H1 (cell line): ENCODE data around the gene UBE2E2. TPM values are rescaled to one million over a fixed set of nuclear protein-coding genes. Genes with fewer than 3 reads are reported as not detected.

Experiments
- CTCF ChIA-PET: fragments of 300-600 bp; sonication (Branson Sonifier 250); formaldehyde crosslinking; loops from one replicate; lab custom pipeline; 2021; ENCODE audit not compliant: partially characterized antibody; lab: Charles Lee
- POLR2A ChIA-PET: fragments of 300-600 bp; sonication (Branson Sonifier 250); formaldehyde crosslinking; loops from one replicate; lab custom pipeline; 2021; ENCODE audit warnings: inconsistent platforms; ENCODE audit not compliant: partially characterized antibody; lab: Charles Lee
- DNase-seq, 2 experiments: peaks; one replicate each; pipeline versions ENCODE4 v3.0.0 to v3.0.0-alpha.2; 2010 to 2022; ENCODE audit warnings: low spot score in 2 of 2, low read depth in 1 of 2, mixed read lengths in 1 of 2
- FAIRE-seq: peaks from 2 replicates; lab custom pipeline; 2011; peaks lifted over from hg19 to GRCh38; lab: Jason Lieb, UNC
- H2AFZ ChIP-seq: 2 replicates; pipeline ENCODE4 v1.8.1; 2012; ENCODE audit warnings: low read length, inconsistent platforms
- H2AK5ac ChIP-seq: 2 replicates; pipeline ENCODE4 v1.6.1; 2013; ENCODE audit warnings: low read depth, low read length
- H2BK120ac ChIP-seq: replicated peaks from 2 replicates; pipeline ENCODE3; 2013; ENCODE audit warnings: low read depth, low read length, inconsistent platforms
- H2BK12ac ChIP-seq: 2 replicates; pipeline ENCODE4 v1.6.1; 2013; ENCODE audit warnings: low read depth, low read length
- H2BK15ac ChIP-seq: 2 replicates; pipeline ENCODE4 v1.6.1; 2013; ENCODE audit warnings: low read length
- H2BK20ac ChIP-seq: 2 replicates; pipeline ENCODE4 v1.6.1; 2013; ENCODE audit warnings: low read length
- H2BK5ac ChIP-seq: 2 replicates; pipeline ENCODE4 v1.6.1; 2013; ENCODE audit warnings: low read depth, low read length
- H3K14ac ChIP-seq: 2 replicates; pipeline ENCODE4 v1.6.1; 2013; ENCODE audit warnings: inconsistent platforms; ENCODE audit not compliant: insufficient read length
- H3K18ac ChIP-seq: 2 replicates; pipeline ENCODE4 v1.6.1; 2013; ENCODE audit warnings: low read length; ENCODE audit errors: extremely low read depth
- H3K23ac ChIP-seq: 2 replicates; pipeline ENCODE4 v1.6.1; 2013; ENCODE audit warnings: inconsistent platforms; ENCODE audit not compliant: insufficient read length
- H3K23me2 ChIP-seq: 2 replicates; pipeline ENCODE4 v1.6.1; 2013; ENCODE audit warnings: low read depth, low read length
- H3K27ac ChIP-seq: 2 replicates; pipeline ENCODE4 v1.6.1; 2011; ENCODE audit warnings: low read depth, low read length, inconsistent platforms
- H3K27me3 ChIP-seq, 4 experiments: replicated peaks in 1 of 4; 1 replicate in 1 of 4; 2 replicates in 3 of 4; pipeline versions ENCODE4 v1.6.1 to v1.8.1; 2011 to 2013; ENCODE audit warnings: low read length in 3 of 4, mild to moderate bottlenecking in 3 of 4, inconsistent platforms in 2 of 4, mixed read lengths in 2 of 4, moderate library complexity in 1 of 4; ENCODE audit not compliant: control insufficient read depth in 3 of 4, insufficient read depth in 3 of 4; ENCODE audit errors: extremely low read depth in 1 of 4
- H3K36me3 ChIP-seq, 4 experiments: 2 replicates each; pipeline versions ENCODE4 v1.6.1 to v1.8.1; 2011 to 2013; ENCODE audit warnings: mild to moderate bottlenecking in 4 of 4, low read length in 3 of 4, moderate library complexity in 2 of 4, control low read depth in 1 of 4, inconsistent platforms in 1 of 4; ENCODE audit not compliant: insufficient read depth in 4 of 4, control insufficient read depth in 2 of 4
- H3K4ac ChIP-seq: replicated peaks from 2 replicates; pipeline ENCODE3; 2013; ENCODE audit warnings: low read length, low read depth, mixed read lengths, inconsistent platforms; ENCODE audit not compliant: insufficient read length
- H3K4me1 ChIP-seq, 4 experiments: replicated peaks in 1 of 4; 1 replicate in 1 of 4; 2 replicates in 3 of 4; pipeline versions ENCODE4 v1.6.1 to v1.8.1; 2011 to 2013; ENCODE audit warnings: low read length in 3 of 4, inconsistent platforms in 2 of 4, mixed read lengths in 1 of 4; ENCODE audit not compliant: insufficient read depth in 4 of 4, control insufficient read depth in 3 of 4
- H3K4me2 ChIP-seq, 2 experiments: 2 replicates each; pipeline versions ENCODE4 v1.6.1 to v1.8.1; 2011 to 2013; ENCODE audit warnings: low read depth in 2 of 2, low read length in 2 of 2, control low read depth in 1 of 2, inconsistent platforms in 1 of 2, mild to moderate bottlenecking in 1 of 2; ENCODE audit not compliant: insufficient read depth in 1 of 2
- H3K4me3 ChIP-seq, 4 experiments: fragments of 200-600, 300-600 bp in 1 of 4; sonication (generic), shearing (Covaris generic), sonication (Bioruptor Twin) in 1 of 4; 2 replicates each; pipeline versions ENCODE4 v1.5.1 to v1.8.1; 2011 to 2016; ENCODE audit warnings: low read length in 4 of 4, low read depth in 3 of 4, control low read depth in 2 of 4, inconsistent platforms in 2 of 4, mild to moderate bottlenecking in 2 of 4, mixed read lengths in 1 of 4, moderate library complexity in 1 of 4; ENCODE audit not compliant: insufficient read depth in 2 of 4; ENCODE audit errors: extremely low read depth in 1 of 4
- H3K56ac ChIP-seq: replicated peaks from 2 replicates; pipeline ENCODE3; 2013; ENCODE audit warnings: low read depth, mild to moderate bottlenecking, mixed read lengths, low read length, inconsistent platforms; ENCODE audit not compliant: insufficient read length
- H3K79me1 ChIP-seq: 2 replicates; pipeline ENCODE4 v1.6.1; 2013; ENCODE audit warnings: low read depth, low read length, control low read depth
- H3K79me2 ChIP-seq, 2 experiments: 2 replicates each; pipeline versions ENCODE4 v1.6.1 to v1.8.1; 2012 to 2013; ENCODE audit warnings: low read length in 2 of 2, mild to moderate bottlenecking in 2 of 2, inconsistent platforms in 1 of 2; ENCODE audit not compliant: insufficient read depth in 2 of 2, control insufficient read depth in 1 of 2
- H3K9ac ChIP-seq, 4 experiments: replicated peaks in 1 of 4; 1 replicate in 1 of 4; 2 replicates in 3 of 4; pipeline versions ENCODE4 v1.6.1 to v1.8.1; 2011 to 2013; ENCODE audit warnings: low read depth in 3 of 4, low read length in 3 of 4, control low read depth in 2 of 4, mild to moderate bottlenecking in 2 of 4, moderate library complexity in 2 of 4, inconsistent platforms in 1 of 4; ENCODE audit errors: extremely low read depth in 1 of 4
- H3K9me3 ChIP-seq, 2 experiments: 2 replicates each; pipeline versions ENCODE4 v1.6.1 to v1.8.1; 2012 to 2013; ENCODE audit warnings: mild to moderate bottlenecking in 2 of 2, moderate library complexity in 2 of 2, control low read depth in 1 of 2, inconsistent platforms in 1 of 2, low read depth in 1 of 2, low read length in 1 of 2, mixed read lengths in 1 of 2; ENCODE audit not compliant: insufficient read depth in 2 of 2
- H4K20me1 ChIP-seq, 2 experiments: replicated peaks in 1 of 2; 2 replicates each; pipeline versions ENCODE3 to v1.8.1; 2011 to 2013; ENCODE audit warnings: inconsistent platforms in 2 of 2, low read length in 2 of 2, mild to moderate bottlenecking in 1 of 2; ENCODE audit not compliant: insufficient read depth in 2 of 2, control insufficient read depth in 1 of 2
- H4K5ac ChIP-seq: 2 replicates; pipeline ENCODE4 v1.6.1; 2013; ENCODE audit warnings: low read length, low read depth, mixed read lengths, inconsistent platforms; ENCODE audit not compliant: insufficient read length
- H4K8ac ChIP-seq: 2 replicates; pipeline ENCODE4 v1.8.0; 2013; ENCODE audit warnings: mild to moderate bottlenecking, moderate library complexity, low read length, inconsistent platforms; ENCODE audit not compliant: insufficient read depth; ENCODE audit errors: extremely low read depth
- H4K91ac ChIP-seq: replicated peaks from 2 replicates; pipeline ENCODE3; 2013; ENCODE audit warnings: low read length, mixed read lengths, inconsistent platforms; ENCODE audit not compliant: insufficient read length
- GTF2F1 ChIP-seq: IDR thresholded peaks from 2 replicates; pipeline ENCODE4 v1.6.1; 2012; ENCODE audit warnings: low read depth, low read length, improper control_type of control experiment, borderline replicate concordance
- JUN ChIP-seq: IDR thresholded peaks from 2 replicates; pipeline ENCODE4 v1.6.1; 2011; ENCODE audit warnings: low read depth, mild to moderate bottlenecking, improper control_type of control experiment, low read length
- KDM5A ChIP-seq: fragments of 200-600 bp; IDR thresholded peaks from 2 replicates; pipeline ENCODE4 v1.7.1; 2012; ENCODE audit warnings: mild to moderate bottlenecking, low read length, inconsistent platforms, mixed read lengths
- POLR2A ChIP-seq, 2 experiments: IDR thresholded peaks; 1 replicate in 1 of 2; 2 replicates in 1 of 2; pipeline ENCODE4 v1.6.1; 2011; ENCODE audit warnings: low read depth in 2 of 2, low read length in 2 of 2, mild to moderate bottlenecking in 2 of 2; ENCODE audit errors: control extremely low read depth in 1 of 2
- RAD21 ChIP-seq, 2 experiments: IDR thresholded peaks in 1 of 2; conservative IDR thresholded peaks in 1 of 2; 2 replicates each; pipeline ENCODE4 v1.6.1; 2011; ENCODE audit warnings: low read depth in 2 of 2, low read length in 2 of 2, improper control_type of control experiment in 1 of 2, inconsistent platforms in 1 of 2, mild to moderate bottlenecking in 1 of 2, moderate library complexity in 1 of 2
- RXRA ChIP-seq: IDR thresholded peaks from 2 replicates; pipeline ENCODE4 v1.6.1; 2011; ENCODE audit warnings: low read depth, mild to moderate bottlenecking, low read length, moderate library complexity; ENCODE audit not compliant: insufficient read depth
- TAF1 ChIP-seq: IDR thresholded peaks from 2 replicates; pipeline ENCODE4 v1.6.1; 2011; ENCODE audit warnings: mild to moderate bottlenecking, low read depth, low read length
- ZNF274 ChIP-seq: IDR thresholded peaks from 2 replicates; pipeline ENCODE4 v1.7.0; 2012; ENCODE audit warnings: low read length, borderline replicate concordance; ENCODE audit errors: extremely low read depth
- whole genome bisulfite sequencing, 2 experiments: shearing (Covaris generic) in 1 of 2; methylation state at CpG; one replicate each; pipeline versions ENCODE4 v1.1.6 to v1.1.7; 2013 to 2015; ENCODE audit warnings: low lambda C conversion rate in 2 of 2, mixed read lengths in 2 of 2, inconsistent platforms in 1 of 2, low coverage in 1 of 2, missing lambda C conversion rate in 1 of 2; ENCODE audit not compliant: insufficient replicate concordance in 2 of 2, insufficient coverage in 1 of 2, insufficient read length in 1 of 2; ENCODE audit errors: extremely low coverage in 1 of 2, missing lambda C conversion rate in 1 of 2; 5-methylcytosine and 5-hydroxymethylcytosine counted together
- polyA plus RNA-seq, 7 experiments: library from polyadenylated mRNA; depleted of rRNA in 3 of 7; stranded (reverse) in 5 of 7; unstranded in 2 of 7; fragments of >200 nt in 5 of 7; fragments of 200-250 nt in 2 of 7; gene quantifications; 1 replicate in 5 of 7; 2 replicates in 1 of 7; 4 replicates in 1 of 7; pipeline versions ENCODE4 v1.2.1 to v1.2.3, GENCODE V29; 2011 to 2013; ENCODE audit warnings: missing spikeins in 2 of 7, mixed read lengths in 2 of 7
- total RNA-seq: library from RNA; stranded (reverse); fragmentation: NEBNext Ultra II Directional; extraction: Animal tissue kit (Norgen Biotek cat#: 25700); gene quantifications from 2 replicates; pipeline ENCODE4 v1.2.1, GENCODE V29; 2021

Gene UBE2E2
- total and polyA plus RNA-seq, 2 of the 8 experiments (the other 6 are each of a cell fraction or from before 2014, with no cell fraction given) = 57.6 to 70.6 TPM

DNA sequence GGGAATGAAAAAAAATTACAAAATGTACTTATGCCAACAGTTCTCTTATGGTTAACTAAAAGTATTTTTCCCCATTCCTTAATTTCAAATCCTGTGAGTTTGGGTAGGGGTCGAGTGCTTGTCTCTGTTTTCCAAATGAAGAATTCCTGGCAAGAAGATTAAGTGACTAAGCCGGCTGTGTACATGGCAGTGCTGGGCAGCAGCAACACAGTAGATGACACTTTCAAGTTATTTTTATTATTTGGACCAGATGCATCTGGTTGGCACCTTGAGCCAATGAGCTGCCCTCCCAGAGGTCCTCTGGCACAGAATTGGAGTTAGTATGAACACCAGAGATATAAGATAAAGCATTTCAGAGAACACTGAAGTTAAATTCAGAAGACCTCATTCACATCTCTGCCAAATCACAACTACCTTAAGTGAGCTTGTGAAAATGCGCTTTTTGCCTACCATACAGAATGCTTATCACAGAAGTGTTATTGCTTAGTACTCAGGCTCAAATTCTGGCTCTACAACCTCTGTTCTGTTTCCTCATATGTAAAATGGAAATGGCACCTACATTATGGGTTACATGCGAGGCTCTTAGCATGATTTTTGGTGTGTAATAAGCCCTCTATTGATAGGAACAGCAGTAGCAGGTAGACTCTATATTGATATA is 256.9 kb downstream of the UBE2E2 start:
- TF ChIP-seq RXRA = no peak
- TF ChIP-seq ZNF274 = no peak
- TF ChIP-seq KDM5A = no peak
- no peak for TF ChIP-seq GTF2F1
- no peak for TF ChIP-seq JUN
- TF ChIP-seq TAF1 = no peak
- TF ChIP-seq POLR2A (IDR thresholded peaks at IDR 0.05; ENCODE audit: control extremely low read depth in 1 of 2, low read depth in 2 of 2, low read length in 2 of 2) = no peak
- TF ChIP-seq RAD21 (IDR thresholded peaks at IDR 0.05 in 1 of 2, conservative IDR thresholded peaks at IDR 0.05 in 1 of 2; ENCODE audit: low read depth in 2 of 2, low read length in 2 of 2) = no peak
- no peak overlapping the region for H3K27ac ChIP-seq
- DNase-seq (no peak), FAIRE-seq (no peak)
- 83% methylated on average over 4 of the region's 4 CpGs; no CpG with 5 or more reads in 1 of the 2 experiments for WGBS, 2 experiments
- H3K23ac ChIP-seq = no peak overlapping the region
- ChIA-PET CTCF (interaction anchor here (0.6 kb wide), 1 partner anchor 388 kb away, joined by 3 read pairs; no protein-coding TSS in a partner anchor), POLR2A (no interaction called here)
- H4K20me1 ChIP-seq = no peaks in the 10 kb centered on the region
- peaks cover 0 to 3% (median 3%) of the 10 kb centered on the region in 4 experiments; a peak in 2 of 7 replicates for H3K4me1 ChIP-seq
- H3K23me2 ChIP-seq = no peaks in the 10 kb centered on the region
- H3K4me3 ChIP-seq = no peak overlapping the region
- H3K79me1 ChIP-seq = no peaks in the 10 kb centered on the region
- no peak overlapping the region for H2BK20ac ChIP-seq
- H3K27me3 ChIP-seq = peaks cover 0 to under 1% (median 0%) of the 10 kb centered on the region in 4 experiments; a peak in 1 of 7 replicates
- H3K14ac ChIP-seq = no peak overlapping the region
- no peak overlapping the region for H2BK120ac ChIP-seq
- H2BK5ac ChIP-seq = no peak overlapping the region
- H3K18ac ChIP-seq = no peak overlapping the region
- no peak overlapping the region for H4K91ac ChIP-seq
- H2AK5ac ChIP-seq = no peak overlapping the region
- H4K5ac ChIP-seq = no peak overlapping the region
- H3K79me2 ChIP-seq = 0 out of 4 replicates have a peak, but pooled peaks cover 0 to 6% of the 10 kb centered on the region in 2 experiments
- no peaks in the 10 kb centered on the region for H3K36me3 ChIP-seq
- H2BK12ac ChIP-seq = no peak overlapping the region
- no peak overlapping the region for H3K4me2 ChIP-seq
- no peak overlapping the region for H3K9ac ChIP-seq
- H3K56ac ChIP-seq = no peak overlapping the region
- H3K9me3 ChIP-seq = no peaks in the 10 kb centered on the region
- no peak overlapping the region for H2BK15ac ChIP-seq
- H4K8ac ChIP-seq = no peak overlapping the region
- H3K4ac ChIP-seq = no peak overlapping the region
- no peak overlapping the region for H2AFZ ChIP-seq
